ENCODE data around the gene ATP6V1E1. TPM values are rescaled to one million over a fixed set of nuclear protein-coding genes. Genes with fewer than 3 reads are reported as not detected.

ATP6V1E1 gene
- total and polyA plus RNA-seq, 10 of the 15 experiments (the other 5 are each of a cell fraction or from before 2014, with no cell fraction given) = 66.7 to 128 (median 87.9) TPM

- H4K20me1 ChIP-seq (ENCODE audit: control insufficient read depth, insufficient read depth) = no peaks in the 10 kb centered on the region
- no peaks in the 10 kb centered on the region for H3K9me3 ChIP-seq (replicated peaks; ENCODE audit: control insufficient read depth, insufficient read depth, low read length)
- FAIRE-seq (no peak), DNase-seq (ENCODE audit: low read depth, low spot score) (no peak), ATAC-seq (no peak)
- 47% methylated on average over 16 of the region's 21 CpGs for WGBS (ENCODE audit: insufficient coverage, insufficient replicate concordance, low lambda C conversion rate, missing lambda C conversion rate)
- CTCF ChIA-PET = no interaction called here
- no peak overlapping the region for H2AFZ ChIP-seq (ENCODE audit: control insufficient read depth, low read depth, low read length)
- no peaks in the 10 kb centered on the region; a peak in 2 of 4 replicates for H3K27me3 ChIP-seq (replicated peaks in 1 of 2; ENCODE audit: control insufficient read depth in 2 of 2, insufficient read depth in 2 of 2, low read length in 1 of 2)
- intact Hi-C loops (cut with micrococcal nuclease; ENCODE audit: unreplicated experiment) = no loop called here
- H3K36me3 ChIP-seq (ENCODE audit: control insufficient read depth in 2 of 2, insufficient read depth in 2 of 2, low read length in 1 of 2) = no peaks in the 10 kb centered on the region
- no peak overlapping the region for H3K9ac ChIP-seq (ENCODE audit: control insufficient read depth, insufficient read depth, low read length)
- POLR2A ChIA-PET = no interaction called here
- H3K4me2 ChIP-seq (ENCODE audit: control insufficient read depth, insufficient read depth) = no peak overlapping the region
- in situ Hi-C loops (cut with MboI) = no loop called here
- TF ChIP-seq NKRF (conservative IDR thresholded peaks at IDR 0.05) (no peak), REST (IDR thresholded peaks at IDR 0.05; ENCODE audit: low read depth, low read length) (no peak), GATAD2B (conservative IDR thresholded peaks at IDR 0.05; ENCODE audit: low read depth) (no peak)
- H3K27ac ChIP-seq (ENCODE audit: control insufficient read depth, insufficient read depth) = no peak overlapping the region
- H3K79me2 ChIP-seq (ENCODE audit: control insufficient read depth, insufficient read depth, low read length) = no peaks in the 10 kb centered on the region
- no peak overlapping the region for H3K4me3 ChIP-seq
- RAD21 ChIA-PET (ENCODE audit: unreplicated experiment) = no interaction called here
- no TSS peak for BruUV-seq (replicated peaks)
- H3K4me1 ChIP-seq (ENCODE audit: control insufficient read depth, insufficient read depth, low read length) = no peaks in the 10 kb centered on the region
- SMC1A ChIA-PET (ENCODE audit: uncharacterized antibody, unreplicated experiment) = no interaction called here
Measured at GRCh38 chr22:17581056-17581455, 47.5 kb downstream of the ATP6V1E1 start.

Data from GM12878 (cell line).